Heart left ventricle (tissue), 13 donors: Measurements from ENCODE around the gene CCDC148.

ENCODE experiments used
- CTCF ChIP-seq, 12 donors: fragments of 200-600 bp; sonication (generic) in 4 of 12; IDR thresholded peaks; one replicate each; pipeline versions ENCODE4 v1.5.0 to v1.8.0; 2018 to 2022; ENCODE audit warnings: antibody characterized with exemption in 12 of 12, mild to moderate bottlenecking in 5 of 12
- POLR2A ChIP-seq, 2 donors: fragments of 450-650 bp; IDR thresholded peaks; one replicate each; pipeline ENCODE4 v1.6.1; 2017; ENCODE audit warnings: antibody characterized with exemption in 2 of 2, mild to moderate bottlenecking in 2 of 2, moderate library complexity in 2 of 2
- donor health status: ischemic (EF 13 %, LVEDD 7.1; RV severe dilation, severe dysfunction).
- donor health status: DM: no; HTN: yes; CAD: no.
- donor health status: DM: no; HTN: no; CAD: no.
- donor health status: ischemic (EF 25% LVEDD 6.9; RV normal size, moderate dysfunction).
- donor health status: ischemic (EF 25% LVEDD 5.7; RV mildly dilated, moderate dysfunction).
- donor health status: ischemic (EF 35%, LVEDD 5.7; RV mildly dilated, moderate dysfunction).
- donor health status: nonischemic (EF 11% LVEDD 7.7; RV severe dilation, severe dysfunction).
- donor health status: DM: yes; HTN: yes; CAD: no.
- donor health status: PGD.
- donor health status: ischemic (EF 29% LVEDD 5.4; RV normal size, mild dysfunction).
- donor health status: nonischemic (EF 23%, LVEDD 6.1; RV moderate dilation, normal function).

GRCh38 chr2:158359846-158360245 lies 96.7 kb downstream of the CCDC148 start:
- TF ChIP-seq CTCF (IDR thresholded peaks at IDR 0.05) (no peak), POLR2A (IDR thresholded peaks at IDR 0.05) (no peak)
